Esophagus squamous epithelium (tissue), 4 donors: ENCODE measurements around the gene TICRR.

ENCODE experiments used
- POLR2A ChIP-seq, 4 donors: fragments of 450-650 bp; IDR thresholded peaks; one replicate each; pipeline ENCODE4 v1.6.1; 2017; ENCODE audit warnings: antibody characterized with exemption in 4 of 4, mild to moderate bottlenecking in 4 of 4, moderate library complexity in 3 of 4
- TF ChIP-seq, protein P1 (sequence below), 6 experiments: fragments of 450-650 bp in 4 of 6; fragments of 200-600 bp in 2 of 6; sonication (generic) in 2 of 6; IDR thresholded peaks; one replicate each; pipeline ENCODE4 v1.5.1; 2016 to 2019; ENCODE audit warnings: antibody characterized with exemption in 6 of 6, mild to moderate bottlenecking in 4 of 6, moderate library complexity in 4 of 6

DNA sequence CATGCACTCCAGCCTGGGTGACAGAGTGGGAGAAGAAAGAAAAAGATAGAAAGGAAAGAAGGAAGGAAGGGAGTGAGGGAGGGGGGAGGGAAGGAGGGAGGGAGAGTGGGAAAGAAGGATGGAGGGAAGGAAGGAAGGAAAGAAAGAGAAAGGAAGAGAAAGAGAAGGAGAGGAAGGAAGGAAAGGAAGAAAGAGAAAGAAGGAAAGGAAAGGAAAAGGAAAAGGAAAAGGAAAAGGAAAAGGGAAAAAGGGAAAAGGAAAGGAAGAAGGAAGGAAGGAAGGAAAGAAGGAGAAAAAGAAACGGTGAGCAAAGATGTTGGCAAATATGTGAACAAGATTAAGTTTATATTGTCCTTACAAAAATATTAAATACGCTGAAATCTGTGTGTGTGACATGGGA is 36.2 kb upstream of the TICRR start:
- TF ChIP-seq, protein P1, sequence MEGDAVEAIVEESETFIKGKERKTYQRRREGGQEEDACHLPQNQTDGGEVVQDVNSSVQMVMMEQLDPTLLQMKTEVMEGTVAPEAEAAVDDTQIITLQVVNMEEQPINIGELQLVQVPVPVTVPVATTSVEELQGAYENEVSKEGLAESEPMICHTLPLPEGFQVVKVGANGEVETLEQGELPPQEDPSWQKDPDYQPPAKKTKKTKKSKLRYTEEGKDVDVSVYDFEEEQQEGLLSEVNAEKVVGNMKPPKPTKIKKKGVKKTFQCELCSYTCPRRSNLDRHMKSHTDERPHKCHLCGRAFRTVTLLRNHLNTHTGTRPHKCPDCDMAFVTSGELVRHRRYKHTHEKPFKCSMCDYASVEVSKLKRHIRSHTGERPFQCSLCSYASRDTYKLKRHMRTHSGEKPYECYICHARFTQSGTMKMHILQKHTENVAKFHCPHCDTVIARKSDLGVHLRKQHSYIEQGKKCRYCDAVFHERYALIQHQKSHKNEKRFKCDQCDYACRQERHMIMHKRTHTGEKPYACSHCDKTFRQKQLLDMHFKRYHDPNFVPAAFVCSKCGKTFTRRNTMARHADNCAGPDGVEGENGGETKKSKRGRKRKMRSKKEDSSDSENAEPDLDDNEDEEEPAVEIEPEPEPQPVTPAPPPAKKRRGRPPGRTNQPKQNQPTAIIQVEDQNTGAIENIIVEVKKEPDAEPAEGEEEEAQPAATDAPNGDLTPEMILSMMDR (IDR thresholded peaks at IDR 0.05): no peak
- TF ChIP-seq POLR2A (IDR thresholded peaks at IDR 0.05): no peak
